Measurements from ENCODE around the gene AP2A2.

Gene AP2A2

DNA sequence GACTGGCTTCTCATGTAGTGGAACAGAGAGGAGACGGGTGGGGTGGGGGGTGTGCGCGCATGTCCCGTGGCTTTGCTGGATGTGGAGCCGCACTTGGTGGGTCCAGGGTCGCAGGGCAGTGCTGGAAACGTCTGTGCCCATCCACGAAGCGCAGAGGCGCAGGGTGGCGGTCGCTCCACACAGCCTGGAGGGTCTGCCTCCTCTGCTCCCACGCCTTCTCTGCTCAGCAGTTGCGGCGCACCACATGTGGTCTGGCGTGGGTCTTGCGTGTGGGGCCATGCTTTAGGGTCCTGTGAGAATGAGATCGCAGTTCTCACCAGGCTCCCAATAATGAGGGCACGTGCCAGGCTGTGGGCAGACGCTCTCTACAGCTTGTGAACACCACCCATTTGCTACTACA, 60.2 kb downstream of the AP2A2 start:
- Histone ChIP-seq H3K79me1 (ENCODE audit: low read depth, low read length) (peaks cover 11% of the 10 kb centered on the region), H2BK120ac (ENCODE audit: low read depth, low read length) (no peak overlapping the region), H3K36me3 (replicated peaks in 1 of 2; ENCODE audit: control insufficient read depth in 2 of 2, insufficient read depth in 2 of 2, low read length in 2 of 2) (peaks cover 63 to 88% of the 10 kb centered on the region in 2 donors), H3K9me3 (replicated peaks in 1 of 2; ENCODE audit: control insufficient read depth in 2 of 2, insufficient read depth in 1 of 2, low read depth in 1 of 2, low read length in 2 of 2) (no peaks in the 10 kb centered on the region), H2BK5ac (ENCODE audit: low read length) (no peak overlapping the region), H4K8ac (ENCODE audit: low read depth, low read length) (no peak overlapping the region), H3K4ac (ENCODE audit: low read length) (no peak overlapping the region), H3K18ac (ENCODE audit: low read length) (no peak overlapping the region), H3K14ac (ENCODE audit: low read length) (no peak overlapping the region), H3K27me3 (ENCODE audit: control insufficient read depth in 3 of 3, insufficient read depth in 3 of 3, low read depth in 1 of 3, low read length in 3 of 3) (no peaks in the 10 kb centered on the region), H3K4me1 (ENCODE audit: control insufficient read depth in 2 of 2, insufficient read depth in 1 of 2, low read depth in 1 of 2, low read length in 2 of 2) (no peaks in the 10 kb centered on the region), H3K4me2 (ENCODE audit: insufficient read depth, low read length, poor library complexity, severe bottlenecking) (no peak overlapping the region), H3K23ac (ENCODE audit: low read depth, low read length, poor library complexity) (no peak overlapping the region), H3K9ac (ENCODE audit: low read depth, low read length, poor library complexity) (no peak overlapping the region), H3K27ac (replicated peaks; ENCODE audit: low read length) (no peak overlapping the region), H4K91ac (ENCODE audit: low read depth, low read length, poor library complexity) (no peak overlapping the region), H3K4me3 (ENCODE audit: low read length in 2 of 2) (peak overlapping the region in 1 of 2 donors; percentile 13), H2AFZ (ENCODE audit: low read length) (no peak overlapping the region), H2AK5ac (ENCODE audit: low read depth, low read length) (no peak overlapping the region), H2BK12ac (ENCODE audit: low read length) (no peak overlapping the region), H2BK15ac (ENCODE audit: low read length) (no peak overlapping the region)
- no CpG with 5 or more reads among the region's 20 CpGs for WGBS, 2 donors (ENCODE audit: extremely low coverage in 2 of 2, insufficient read length in 2 of 2, insufficient replicate concordance in 1 of 2)
- DNase-seq (ENCODE audit: low spot score), result no peak

- H3K4ac ChIP-seq (ENCODE audit: low read length), result no peak overlapping the region
- H2BK12ac ChIP-seq (ENCODE audit: low read length), result no peak overlapping the region
- H3K4me2 ChIP-seq (ENCODE audit: insufficient read depth, low read length, poor library complexity, severe bottlenecking), result no peak overlapping the region
- H3K36me3 ChIP-seq (replicated peaks in 1 of 2; ENCODE audit: control insufficient read depth in 2 of 2, insufficient read depth in 2 of 2, low read length in 2 of 2), result peaks cover 62 to 88% of the 10 kb centered on the region in 2 donors
- H4K91ac ChIP-seq (ENCODE audit: low read depth, low read length, poor library complexity), result no peak overlapping the region
- no peak overlapping the region for H3K27ac ChIP-seq (replicated peaks; ENCODE audit: low read length)
- H3K79me1 ChIP-seq (ENCODE audit: low read depth, low read length), result peaks cover 14% of the 10 kb centered on the region
- H2AFZ ChIP-seq (ENCODE audit: low read length), result no peak overlapping the region
- no peak overlapping the region for H3K23ac ChIP-seq (ENCODE audit: low read depth, low read length, poor library complexity)
- no peak for DNase-seq (ENCODE audit: low spot score)
- no peak overlapping the region for H3K14ac ChIP-seq (ENCODE audit: low read length)
- H2BK120ac ChIP-seq (ENCODE audit: low read depth, low read length), result no peak overlapping the region
- H2BK15ac ChIP-seq (ENCODE audit: low read length), result no peak overlapping the region
- no peaks in the 10 kb centered on the region for H3K4me1 ChIP-seq (ENCODE audit: control insufficient read depth in 2 of 2, insufficient read depth in 1 of 2, low read depth in 1 of 2, low read length in 2 of 2)
- WGBS, 2 donors (ENCODE audit: extremely low coverage in 2 of 2, insufficient read length in 2 of 2, insufficient replicate concordance in 1 of 2), result no CpG with 5 or more reads among the region's 28 CpGs
- H2BK5ac ChIP-seq (ENCODE audit: low read length), result no peak overlapping the region
- H3K4me3 ChIP-seq (ENCODE audit: low read length in 2 of 2), result peak overlapping the region in 1 of 2 donors; percentile 57
- H4K8ac ChIP-seq (ENCODE audit: low read depth, low read length), result peak overlapping the region; percentile 92
- H2AK5ac ChIP-seq (ENCODE audit: low read depth, low read length), result peak overlapping the region; percentile 56
- H3K27me3 ChIP-seq (ENCODE audit: control insufficient read depth in 3 of 3, insufficient read depth in 3 of 3, low read depth in 1 of 3, low read length in 3 of 3), result no peaks in the 10 kb centered on the region
- H3K9me3 ChIP-seq (replicated peaks in 1 of 2; ENCODE audit: control insufficient read depth in 2 of 2, insufficient read depth in 1 of 2, low read depth in 1 of 2, low read length in 2 of 2), result no peaks in the 10 kb centered on the region
- H3K9ac ChIP-seq (ENCODE audit: low read depth, low read length, poor library complexity), result peak overlapping the region; percentile 70
- no peak overlapping the region for H3K18ac ChIP-seq (ENCODE audit: low read length)
These were observed 60.7 kb downstream of the AP2A2 start for GRCh38 chr11:986270-986951.

GRCh38 chr11:986952-987305, 61.3 kb downstream of the AP2A2 start:
- Histone ChIP-seq H2AK5ac (ENCODE audit: low read depth, low read length) (peak overlapping the region; percentile 56), H3K9ac (ENCODE audit: low read depth, low read length, poor library complexity) (peak overlapping the region; percentile 70), H3K18ac (ENCODE audit: low read length) (no peak overlapping the region), H3K4me1 (ENCODE audit: control insufficient read depth in 2 of 2, insufficient read depth in 1 of 2, low read depth in 1 of 2, low read length in 2 of 2) (no peaks in the 10 kb centered on the region), H3K4me2 (ENCODE audit: insufficient read depth, low read length, poor library complexity, severe bottlenecking) (no peak overlapping the region), H3K9me3 (replicated peaks in 1 of 2; ENCODE audit: control insufficient read depth in 2 of 2, insufficient read depth in 1 of 2, low read depth in 1 of 2, low read length in 2 of 2) (no peaks in the 10 kb centered on the region), H2AFZ (ENCODE audit: low read length) (no peak overlapping the region), H2BK5ac (ENCODE audit: low read length) (no peak overlapping the region), H3K36me3 (replicated peaks in 1 of 2; ENCODE audit: control insufficient read depth in 2 of 2, insufficient read depth in 2 of 2, low read length in 2 of 2) (peaks cover 58 to 84% of the 10 kb centered on the region in 2 donors), H4K91ac (ENCODE audit: low read depth, low read length, poor library complexity) (no peak overlapping the region), H2BK12ac (ENCODE audit: low read length) (peak overlapping the region; percentile 10), H3K27ac (replicated peaks; ENCODE audit: low read length) (no peak overlapping the region), H3K14ac (ENCODE audit: low read length) (no peak overlapping the region), H3K4ac (ENCODE audit: low read length) (no peak overlapping the region), H3K27me3 (ENCODE audit: control insufficient read depth in 3 of 3, insufficient read depth in 3 of 3, low read depth in 1 of 3, low read length in 3 of 3) (no peaks in the 10 kb centered on the region), H3K79me1 (ENCODE audit: low read depth, low read length) (peaks cover 17% of the 10 kb centered on the region), H4K8ac (ENCODE audit: low read depth, low read length) (peak overlapping the region; percentile 92), H3K4me3 (ENCODE audit: low read length in 2 of 2) (peak overlapping the region in 1 of 2 donors; percentile 57), H2BK15ac (ENCODE audit: low read length) (no peak overlapping the region), H2BK120ac (ENCODE audit: low read depth, low read length) (no peak overlapping the region), H3K23ac (ENCODE audit: low read depth, low read length, poor library complexity) (no peak overlapping the region)
- no peak for DNase-seq (ENCODE audit: low spot score)
- no CpG with 5 or more reads among the region's 9 CpGs for WGBS, 2 donors (ENCODE audit: extremely low coverage in 2 of 2, insufficient read length in 2 of 2, insufficient replicate concordance in 1 of 2)

GRCh38 chr11:987671-988070, 62.0 kb downstream of the AP2A2 start:
- no CpG with 5 or more reads among the region's 15 CpGs for WGBS, 2 donors (ENCODE audit: extremely low coverage in 2 of 2, insufficient read length in 2 of 2, insufficient replicate concordance in 1 of 2)
- no peak for DNase-seq (ENCODE audit: low spot score)
- H4K91ac ChIP-seq (ENCODE audit: low read depth, low read length, poor library complexity), result no peak overlapping the region
- H3K36me3 ChIP-seq (replicated peaks in 1 of 2; ENCODE audit: control insufficient read depth in 2 of 2, insufficient read depth in 2 of 2, low read length in 2 of 2), result peaks cover 63 to 86% of the 10 kb centered on the region in 2 donors
- peaks cover 17% of the 10 kb centered on the region for H3K79me1 ChIP-seq (ENCODE audit: low read depth, low read length)
- H3K27me3 ChIP-seq (ENCODE audit: control insufficient read depth in 3 of 3, insufficient read depth in 3 of 3, low read depth in 1 of 3, low read length in 3 of 3), result no peaks in the 10 kb centered on the region
- no peak overlapping the region for H2AFZ ChIP-seq (ENCODE audit: low read length)
- H2BK5ac ChIP-seq (ENCODE audit: low read length), result peak overlapping the region; percentile 87
- H4K8ac ChIP-seq (ENCODE audit: low read depth, low read length), result no peak overlapping the region
- no peak overlapping the region for H3K14ac ChIP-seq (ENCODE audit: low read length)
- H3K4me1 ChIP-seq (ENCODE audit: control insufficient read depth in 2 of 2, insufficient read depth in 1 of 2, low read depth in 1 of 2, low read length in 2 of 2), result no peaks in the 10 kb centered on the region
- H2BK120ac ChIP-seq (ENCODE audit: low read depth, low read length), result no peak overlapping the region
- H2BK12ac ChIP-seq (ENCODE audit: low read length), result no peak overlapping the region
- no peak overlapping the region for H3K4ac ChIP-seq (ENCODE audit: low read length)
- no peak overlapping the region for H3K4me3 ChIP-seq (ENCODE audit: low read length in 2 of 2)
- H3K9ac ChIP-seq (ENCODE audit: low read depth, low read length, poor library complexity), result peak overlapping the region; percentile 3
- no peak overlapping the region for H2AK5ac ChIP-seq (ENCODE audit: low read depth, low read length)
- H3K18ac ChIP-seq (ENCODE audit: low read length), result no peak overlapping the region
- no peak overlapping the region for H2BK15ac ChIP-seq (ENCODE audit: low read length)
- H3K4me2 ChIP-seq (ENCODE audit: insufficient read depth, low read length, poor library complexity, severe bottlenecking), result no peak overlapping the region
- H3K23ac ChIP-seq (ENCODE audit: low read depth, low read length, poor library complexity), result no peak overlapping the region
- no peaks in the 10 kb centered on the region for H3K9me3 ChIP-seq (replicated peaks in 1 of 2; ENCODE audit: control insufficient read depth in 2 of 2, insufficient read depth in 1 of 2, low read depth in 1 of 2, low read length in 2 of 2)
- no peak overlapping the region for H3K27ac ChIP-seq (replicated peaks; ENCODE audit: low read length)
